GM18867 (cell line): ENCODE data around the gene ATP5IF1.

Source experiments
- ATAC-seq: cut with Tn5 transposase; IDR thresholded peaks from one replicate; pipeline ENCODE4 v1.9.1; 2021; ENCODE audit warnings: mild to moderate bottlenecking, moderate library complexity; ENCODE audit not compliant: unreplicated experiment

Gene ATP5IF1

DNA sequence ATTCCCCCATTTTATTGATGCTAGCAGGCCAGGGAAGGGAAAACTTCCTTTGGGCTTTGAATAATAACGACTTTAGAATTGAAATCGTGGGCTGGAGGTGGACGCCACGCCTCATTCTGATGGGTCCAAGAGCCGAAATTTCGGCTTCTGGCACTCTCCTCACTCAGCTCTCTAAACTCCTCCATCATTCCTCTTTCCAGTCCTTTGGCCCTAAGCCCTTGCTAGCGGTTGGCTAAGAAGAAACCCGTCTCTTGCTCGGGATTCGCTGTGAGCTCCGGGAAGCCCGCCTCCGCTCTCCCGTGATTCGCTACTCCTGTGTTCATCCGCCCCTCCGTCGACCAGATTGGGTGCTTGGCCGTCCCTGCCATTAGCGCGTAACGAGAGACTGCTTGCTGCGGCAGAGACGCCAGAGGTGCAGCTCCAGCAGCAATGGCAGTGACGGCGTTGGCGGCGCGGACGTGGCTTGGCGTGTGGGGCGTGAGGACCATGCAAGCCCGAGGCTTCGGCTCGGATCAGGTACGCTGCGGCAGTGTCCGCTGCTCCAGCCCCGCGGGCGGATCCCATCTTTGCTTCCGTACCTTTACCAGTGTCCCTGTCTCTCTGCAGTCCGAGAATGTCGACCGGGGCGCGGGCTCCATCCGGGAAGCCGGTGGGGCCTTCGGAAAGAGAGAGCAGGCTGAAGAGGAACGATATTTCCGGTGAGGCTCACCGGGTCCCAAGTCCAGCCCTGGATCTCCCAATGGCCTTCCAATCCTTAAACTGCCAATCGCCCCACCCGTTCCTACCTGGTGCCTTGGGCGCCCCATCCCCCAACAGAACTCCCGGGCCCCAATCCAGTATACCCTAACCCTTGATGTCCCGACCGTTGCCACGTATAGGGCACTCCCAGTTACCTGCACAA is at the start of gene ATP5IF1:
TSS of gene ATP5IF1 (plus strand) at position 370 of the 901 bp plus-strand sequence. CDS start at position 430, 60 bp downstream.
- ATAC-seq: peak; percentile 83

DNA sequence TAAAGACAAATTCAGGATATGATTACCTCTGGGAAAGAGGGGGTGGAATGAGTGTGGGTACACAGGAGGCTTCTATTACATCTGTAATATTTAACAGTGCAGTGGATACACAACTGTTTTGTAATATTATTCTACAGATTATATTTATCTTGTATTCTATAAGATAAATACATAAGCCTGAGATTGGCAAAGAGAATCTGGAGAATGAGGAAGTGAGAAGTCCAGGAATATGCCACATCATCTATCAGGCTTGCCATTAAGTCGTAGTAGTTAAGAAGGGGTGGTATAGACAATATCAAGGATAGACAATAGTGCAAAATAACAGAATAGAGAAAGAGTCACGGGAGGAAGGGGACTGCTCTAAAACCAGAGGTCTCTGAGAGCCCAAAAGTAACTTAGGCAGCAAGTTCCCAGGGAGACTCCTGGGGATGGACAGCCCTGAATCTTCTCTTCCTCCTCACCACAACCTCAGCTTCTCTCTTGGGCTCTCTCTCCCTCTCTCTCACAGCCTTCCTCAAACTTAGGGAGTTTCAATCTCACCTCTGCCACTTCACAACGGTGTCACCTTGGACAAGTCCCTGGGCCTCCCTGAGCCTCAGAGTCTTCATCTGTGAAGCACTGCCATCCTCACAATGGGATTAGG is 45.5 kb upstream of the ATP5IF1 start:
- no peak for ATAC-seq

DNA sequence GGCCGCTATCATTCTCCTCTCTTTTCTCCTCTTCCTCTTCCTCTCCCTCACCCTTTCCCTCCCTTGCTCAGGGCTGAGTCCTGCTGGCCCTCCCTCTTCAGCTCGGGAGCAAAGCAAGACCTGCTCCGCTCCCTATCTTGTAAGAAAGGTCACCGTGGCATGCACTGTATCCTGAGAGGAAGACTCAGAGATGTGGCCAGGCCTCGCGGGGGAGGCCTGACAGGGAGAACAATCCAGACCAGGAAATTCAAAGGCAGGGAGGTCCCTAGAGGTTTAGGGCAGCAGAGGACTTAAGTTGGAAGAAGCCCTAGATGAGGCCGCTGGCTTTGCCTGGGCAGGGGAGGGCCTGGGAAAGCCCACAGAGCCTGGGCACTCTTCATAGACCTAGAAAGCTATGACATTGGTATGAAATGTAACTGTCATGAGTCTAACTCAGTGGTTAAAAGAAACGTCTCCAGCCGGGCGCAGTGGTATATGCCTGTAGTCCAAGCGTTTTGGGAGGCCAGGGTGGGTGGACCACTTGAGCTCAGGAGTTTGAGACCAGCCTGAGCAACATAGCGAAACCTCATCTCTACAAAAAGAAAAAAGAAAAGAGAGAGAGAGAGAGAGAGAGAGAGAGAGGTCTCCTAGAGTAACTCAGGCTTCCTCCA is 44.8 kb upstream of the ATP5IF1 start:
- no peak for ATAC-seq

DNA sequence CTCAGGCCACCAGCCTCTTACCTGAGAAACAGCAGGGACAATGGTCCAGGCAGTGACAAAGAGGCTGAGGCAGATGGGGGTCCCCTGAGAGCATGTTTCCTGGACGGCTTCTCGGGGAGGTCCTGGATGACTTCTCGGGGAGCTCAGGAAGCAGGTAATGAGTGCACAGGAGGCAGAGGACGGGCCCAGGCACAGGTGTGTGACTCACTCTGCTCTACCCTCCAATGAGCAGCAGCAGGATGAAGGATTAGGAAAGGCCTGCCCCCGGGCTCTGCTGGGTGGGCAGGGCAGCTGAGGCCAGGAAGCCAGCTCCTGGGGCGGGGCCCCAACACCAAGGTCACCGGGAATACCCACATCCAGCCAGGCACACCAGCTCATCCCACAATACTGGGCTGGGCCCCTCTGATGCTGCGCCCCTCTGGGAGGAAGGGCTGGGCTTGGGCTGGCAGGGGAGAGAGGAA is 42.2 kb upstream of the ATP5IF1 start:
- ATAC-seq: no peak

DNA sequence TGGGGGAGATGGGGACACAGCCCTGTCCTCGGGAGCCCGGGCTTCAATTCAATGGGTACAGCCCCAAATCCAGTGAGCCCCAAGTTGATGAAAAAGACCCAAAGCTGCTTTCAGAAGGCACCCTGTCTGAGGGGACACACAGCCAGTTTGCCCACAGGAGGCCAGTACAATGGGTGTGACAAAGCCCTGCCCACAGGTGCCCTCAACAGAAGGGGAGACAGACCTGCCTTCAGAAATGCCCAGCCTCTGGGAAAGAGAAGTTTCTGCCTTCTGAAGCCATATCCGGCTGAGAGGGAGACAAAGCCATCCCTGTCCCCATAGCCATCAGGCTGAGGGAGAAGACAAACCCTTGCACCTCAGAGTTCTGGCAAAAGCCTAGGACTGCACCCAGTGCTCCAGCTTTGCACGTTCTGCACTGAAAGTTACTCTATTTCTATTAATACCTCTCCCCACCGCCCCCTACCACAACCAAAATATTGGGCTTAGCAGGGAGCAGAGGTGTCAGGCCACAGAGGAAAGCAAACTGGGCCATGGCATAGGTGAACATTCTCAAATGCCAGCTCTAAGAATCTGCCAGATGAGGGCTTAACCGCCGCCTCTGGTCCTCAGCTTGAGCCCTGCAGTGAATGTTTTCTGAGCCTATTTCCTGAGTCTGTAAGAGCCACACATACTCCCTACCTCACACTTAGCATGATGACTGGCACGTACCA is 41.4 kb upstream of the ATP5IF1 start:
- ATAC-seq: no peak

DNA sequence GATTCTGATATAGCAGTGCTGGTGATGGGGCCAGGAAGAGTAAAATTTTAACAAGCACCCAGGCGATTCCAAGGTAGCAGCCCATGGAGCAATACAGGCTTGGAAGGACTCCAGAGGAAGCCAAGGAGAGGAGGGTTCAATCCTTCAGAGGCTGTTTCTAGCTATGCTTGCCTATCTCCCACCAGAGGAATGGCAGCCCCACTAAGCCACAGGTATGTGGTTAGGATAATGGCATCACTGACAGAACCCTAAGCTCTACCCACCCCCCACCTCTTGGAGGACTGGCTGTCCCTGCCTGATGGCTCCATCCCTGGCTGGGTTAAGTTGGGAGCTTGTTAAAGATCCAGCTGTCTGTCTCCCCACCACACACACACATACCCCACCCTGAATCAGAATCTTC is 40.1 kb upstream of the ATP5IF1 start:
- no peak for ATAC-seq

DNA sequence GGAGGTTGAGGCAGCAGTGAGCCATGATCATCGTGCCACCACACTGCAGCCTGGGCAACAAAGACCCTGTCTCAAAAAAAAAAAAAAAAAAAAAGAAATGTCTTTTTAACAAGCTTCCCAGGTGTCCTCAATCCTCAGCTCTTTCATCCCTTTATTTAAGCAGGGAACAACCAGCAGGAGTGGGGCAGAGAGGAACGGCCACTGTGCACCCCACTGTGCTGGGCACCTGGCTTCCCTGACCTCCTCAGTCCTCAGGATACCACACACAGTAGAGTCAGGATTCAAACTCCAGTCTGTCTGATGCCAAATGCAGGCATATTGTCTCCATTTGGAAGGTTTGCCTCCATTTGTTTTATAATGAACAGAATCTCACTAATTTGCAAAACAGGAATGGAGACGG is 39.6 kb upstream of the ATP5IF1 start:
- ATAC-seq: no peak

DNA sequence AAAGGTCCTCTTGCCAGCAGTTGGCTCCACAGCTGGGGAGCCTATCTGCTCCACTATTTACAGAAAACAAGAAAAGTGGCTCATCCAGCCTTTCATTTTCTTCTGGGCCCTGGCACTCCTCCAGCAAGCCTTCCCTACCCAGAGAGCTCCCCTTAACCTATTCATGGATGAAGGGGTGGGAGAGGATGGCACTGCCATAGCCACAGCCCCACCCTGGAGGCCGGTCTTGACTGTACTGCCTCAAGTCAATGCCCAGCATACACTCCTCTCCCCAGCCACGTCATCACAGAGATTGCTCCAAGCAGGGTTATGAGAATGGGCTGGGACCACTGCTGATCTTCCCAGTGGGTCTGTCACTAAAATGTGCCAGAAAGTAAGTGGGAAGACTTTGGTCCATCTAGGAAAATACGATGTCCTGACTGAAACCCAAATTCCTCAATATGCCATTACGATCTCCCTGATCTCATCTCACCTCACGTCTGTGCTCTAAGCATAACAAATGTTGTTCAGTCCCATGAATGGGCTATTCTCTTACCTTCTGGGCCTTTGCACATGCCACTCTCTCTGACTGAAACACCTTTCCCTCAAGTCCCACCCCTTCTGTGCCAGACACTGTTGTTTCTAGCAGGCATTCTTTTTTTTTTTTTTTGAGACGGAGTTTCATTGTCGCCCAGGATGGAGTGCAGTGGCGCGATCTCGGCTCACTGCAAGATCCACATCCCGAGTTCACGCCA is 38.1 kb upstream of the ATP5IF1 start:
- no peak for ATAC-seq

DNA sequence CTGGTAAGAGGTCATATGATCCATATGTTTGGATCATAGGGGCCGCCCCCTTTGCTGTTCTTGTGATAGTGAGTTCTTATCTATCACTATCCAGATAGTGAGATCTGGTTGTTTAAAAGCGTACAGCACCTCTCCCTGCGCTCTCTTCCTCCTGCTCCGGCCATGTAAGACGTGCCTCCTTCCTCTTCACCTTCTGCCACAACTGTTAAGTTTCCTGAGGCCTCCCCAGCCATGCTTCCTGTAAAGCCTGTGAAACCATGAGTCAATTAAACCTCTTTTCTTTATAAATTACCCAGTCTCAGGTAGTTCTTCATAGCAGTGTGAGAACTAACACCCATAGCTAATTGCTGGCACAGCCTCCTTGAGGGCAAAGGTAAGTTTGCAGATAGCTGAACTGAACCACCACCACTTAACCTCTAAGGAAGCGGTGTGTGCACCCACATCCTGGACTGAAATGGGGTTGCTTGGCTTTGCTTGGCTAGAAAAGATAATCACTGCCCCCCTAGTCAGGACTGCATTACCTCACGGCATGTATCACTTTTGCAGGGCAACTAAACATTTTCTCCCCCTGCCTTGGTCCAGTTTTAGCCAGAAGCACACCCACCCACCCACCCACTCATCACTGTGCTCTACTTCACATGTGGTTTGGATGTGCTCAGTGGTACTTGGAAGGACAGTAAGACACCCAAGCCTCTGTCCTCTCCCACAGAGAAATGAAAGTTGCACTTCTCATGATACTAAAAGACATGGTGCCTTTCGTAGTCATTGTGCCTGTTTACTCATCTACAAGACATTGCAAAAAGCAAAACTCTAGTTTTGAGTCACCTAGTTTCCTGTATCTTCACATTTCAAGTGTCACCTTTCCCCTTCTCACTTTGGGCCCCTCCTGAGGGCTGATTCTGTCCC is 36.3 kb upstream of the ATP5IF1 start:
- ATAC-seq: peak; percentile 83

DNA sequence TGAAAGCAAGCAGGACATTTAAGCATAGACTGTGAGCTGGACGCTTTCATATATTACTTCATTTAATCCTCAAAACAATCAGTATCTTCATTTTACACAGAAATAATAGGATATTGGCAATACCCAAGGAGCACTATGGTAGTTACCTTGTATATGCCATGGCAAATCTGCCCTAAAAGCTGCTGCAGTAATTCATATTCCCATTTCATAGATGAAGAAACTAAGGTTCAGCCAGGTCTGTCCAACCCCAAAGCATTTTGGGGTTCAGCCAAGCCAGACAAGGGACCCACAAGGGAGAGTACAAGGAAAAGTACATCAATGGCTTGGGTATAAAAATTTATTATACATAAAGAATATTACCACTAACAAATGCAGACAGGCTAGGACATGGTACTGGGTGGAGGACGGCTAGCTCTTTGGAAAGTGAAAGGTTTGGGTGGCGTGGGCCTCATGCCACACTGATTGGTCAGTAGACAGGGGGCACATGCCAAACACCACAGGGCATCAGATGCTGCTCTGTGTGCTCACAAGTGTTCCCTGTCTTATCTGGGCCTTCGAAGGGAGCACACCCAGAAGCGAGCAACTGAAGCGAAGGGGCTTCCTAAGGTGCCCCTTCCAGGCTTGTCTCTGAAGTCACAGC is 35.6 kb upstream of the ATP5IF1 start:
- ATAC-seq: no peak

DNA sequence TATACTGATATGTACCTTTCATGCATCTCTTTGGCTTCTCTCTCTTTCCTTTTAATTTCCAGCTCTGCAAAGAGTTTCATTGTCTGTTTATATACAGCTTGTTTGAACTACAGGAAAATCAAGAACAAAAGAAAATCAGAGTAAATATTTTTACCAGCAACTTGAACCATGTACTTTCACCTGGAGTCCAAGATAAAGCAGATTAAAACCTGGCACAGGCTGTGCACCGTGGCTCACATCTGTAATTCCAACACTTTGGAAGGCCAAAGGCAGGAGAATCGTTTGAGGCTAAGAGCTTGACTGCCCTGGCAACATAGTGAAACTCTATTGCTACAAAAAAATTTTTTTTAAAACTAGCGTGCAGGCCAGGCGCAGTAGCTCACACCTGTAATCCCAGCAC is 30.7 kb upstream of the ATP5IF1 start:
- ATAC-seq: no peak

DNA sequence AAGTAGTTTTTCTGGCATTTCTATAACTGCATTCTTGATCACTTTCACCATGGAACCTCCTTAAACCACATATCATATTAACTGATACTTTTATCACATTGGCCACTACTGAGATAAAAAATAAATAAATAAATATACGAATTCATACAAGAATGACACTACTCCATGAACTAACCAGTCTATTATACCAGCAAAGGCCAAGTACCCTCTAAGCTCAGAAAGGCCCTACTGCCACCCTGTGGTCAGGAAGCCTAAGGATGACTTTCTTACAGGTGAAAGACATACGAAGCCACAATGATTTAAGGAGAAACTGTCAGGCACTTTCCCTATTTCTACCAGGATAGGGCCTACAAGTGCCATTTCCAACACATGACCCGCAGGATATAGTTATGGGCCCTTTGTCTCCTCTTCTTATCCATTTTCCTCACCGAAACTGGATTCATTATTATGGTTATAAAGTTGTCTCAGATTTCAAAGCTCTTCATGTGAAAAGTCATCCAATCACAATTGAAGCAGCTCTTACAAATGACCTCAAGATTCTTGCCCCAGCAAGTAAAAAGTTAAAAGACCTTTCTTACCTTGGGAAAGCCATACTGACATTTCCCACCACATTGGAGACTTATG is 27.0 kb upstream of the ATP5IF1 start:
- no peak for ATAC-seq

DNA sequence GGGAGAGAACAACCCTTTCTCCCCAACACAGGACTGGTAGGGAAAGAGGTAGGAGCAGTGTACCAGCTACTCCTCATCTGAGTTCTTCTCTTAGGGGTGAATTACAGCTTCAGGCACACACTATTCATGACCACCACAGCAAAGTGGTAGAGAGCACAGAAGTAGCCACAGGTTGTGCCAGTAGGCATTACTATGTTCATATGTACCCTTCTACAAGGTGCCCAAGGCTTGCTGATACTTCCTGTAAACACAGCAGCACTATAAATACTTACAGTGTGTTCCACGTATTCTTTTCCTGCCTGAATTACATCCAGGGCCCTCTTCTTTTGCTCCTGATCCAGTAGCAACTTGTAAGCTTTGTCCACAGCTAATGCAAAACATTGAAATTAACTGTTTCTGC is 26.2 kb upstream of the ATP5IF1 start:
- no peak for ATAC-seq

DNA sequence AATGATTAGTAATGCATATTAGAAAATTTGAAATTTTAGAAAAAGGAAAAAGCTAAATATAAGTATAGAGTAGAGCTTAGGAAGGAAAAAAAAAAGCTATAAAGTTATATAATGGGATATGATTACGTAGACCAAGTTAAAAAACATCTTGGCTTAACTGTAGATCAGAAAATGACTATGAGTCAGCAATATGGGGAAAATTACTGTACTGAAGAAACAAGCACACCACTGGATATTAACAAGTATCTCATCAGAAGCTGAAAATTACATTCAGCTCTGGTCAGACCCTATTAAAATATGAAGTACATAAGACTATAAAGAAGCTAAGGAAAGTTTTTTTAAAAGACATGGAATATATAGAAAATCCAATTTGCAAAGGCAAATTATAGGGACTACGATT is 22.6 kb upstream of the ATP5IF1 start:
- no peak for ATAC-seq

DNA sequence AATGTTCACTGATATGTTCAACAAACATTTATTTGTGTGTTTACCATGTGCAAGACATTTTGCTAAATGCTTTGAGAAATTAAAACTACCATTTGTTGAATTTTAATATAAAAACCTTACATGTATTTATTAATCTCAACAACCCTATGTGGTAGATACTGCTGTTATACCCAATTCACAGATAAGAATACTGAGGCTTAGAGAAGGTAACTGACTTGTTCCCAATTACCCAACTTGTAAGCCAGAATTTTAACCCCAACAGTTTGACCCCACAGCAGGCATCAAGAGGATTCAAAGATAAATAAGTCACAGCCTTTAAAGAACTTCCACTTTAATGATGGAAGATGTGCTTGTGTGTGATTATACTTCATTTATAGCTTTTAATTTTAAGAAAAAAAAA is 6.8 kb upstream of the ATP5IF1 start:
- no peak for ATAC-seq

DNA sequence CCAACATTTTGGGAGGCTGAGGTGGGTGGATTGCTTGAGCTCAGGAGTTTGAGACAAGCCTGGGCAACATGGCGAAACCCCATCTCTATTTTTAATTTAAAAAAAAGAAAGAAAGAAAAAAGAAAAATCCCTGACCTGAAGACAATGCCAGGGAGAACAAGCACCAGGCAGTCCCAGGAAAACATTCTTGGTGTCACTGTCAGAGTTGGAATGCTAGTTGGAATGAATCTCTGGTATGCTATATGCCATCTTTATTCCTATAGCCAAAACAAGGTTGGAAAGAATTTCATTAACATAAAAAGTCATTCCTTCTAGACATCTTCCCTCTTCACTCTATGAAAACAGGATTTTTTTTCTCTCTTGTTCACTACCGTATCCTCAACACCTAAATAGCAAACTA is 5.9 kb upstream of the ATP5IF1 start:
- ATAC-seq: no peak

DNA sequence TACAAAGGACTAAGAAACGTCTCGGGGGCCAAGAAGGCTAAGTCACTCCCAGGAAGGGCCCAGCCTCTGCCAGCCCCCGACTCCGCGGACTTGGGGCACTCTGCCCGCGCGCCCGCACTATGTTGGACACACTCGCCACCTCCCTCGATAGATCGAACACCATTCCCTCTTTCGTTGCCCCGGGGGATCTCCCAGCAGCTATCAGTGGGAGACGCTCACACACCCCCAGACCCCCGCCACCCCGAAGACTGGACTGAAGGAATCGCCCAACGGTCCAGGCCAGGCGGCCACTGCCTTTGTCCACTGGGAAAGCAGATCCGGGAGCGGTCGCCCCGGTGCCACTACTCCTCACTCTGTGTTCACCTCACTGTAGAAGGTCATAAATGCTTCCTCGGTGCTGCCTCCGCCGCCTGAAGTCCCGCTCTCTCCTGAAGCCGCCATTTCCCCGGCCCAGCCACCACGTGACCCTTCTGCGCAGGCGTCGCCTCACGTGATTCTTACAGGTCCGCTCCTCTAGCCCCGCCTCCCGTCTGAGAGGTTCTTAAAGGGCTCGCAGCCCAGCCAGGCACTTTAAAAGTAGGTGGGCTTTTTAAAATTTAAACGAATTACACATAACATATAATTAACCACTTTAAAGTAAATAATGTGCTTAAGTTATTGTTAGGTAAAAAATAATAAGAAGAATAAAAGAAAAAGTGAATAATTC is 3.2 kb upstream of the ATP5IF1 start, which contains the start of gene DNAJC8:
TSS of gene DNAJC8 (minus strand) at position 472 of the 706 bp plus-strand sequence. CDS start at position 441, 31 bp downstream.
- peak; percentile 50 for ATAC-seq

DNA sequence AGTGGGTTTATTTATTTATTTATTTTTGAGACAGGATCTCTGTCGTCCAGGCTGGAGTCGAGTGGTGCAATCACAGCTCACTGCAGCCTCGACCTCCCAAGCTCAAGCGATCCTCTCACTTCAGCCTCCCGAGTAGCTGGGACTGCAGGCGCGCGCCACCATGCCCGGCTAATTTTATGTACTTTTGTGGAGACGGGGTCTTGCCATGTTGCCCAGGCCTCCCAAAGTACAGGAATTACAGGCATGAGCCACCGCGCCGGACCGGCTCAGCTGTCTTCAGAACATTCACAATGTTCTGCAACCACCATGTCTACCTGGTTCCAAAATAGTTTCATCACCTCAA is 2.7 kb upstream of the ATP5IF1 start:
- no peak for ATAC-seq
